Temporal lobe (tissue), 2 donors: ENCODE results near the gene FMO3. TPM values are rescaled to one million over a fixed set of nuclear protein-coding genes. Genes with fewer than 3 reads are reported as not detected.

ENCODE experiments used
- small RNA-seq: library from RNA; depleted of rRNA; stranded (forward); fragments of <200 nt; gene quantifications from one replicate; pipeline ENCODE3, GENCODE V24; 2014; ENCODE audit warnings: low replicate concordance
- total RNA-seq: library from RNA; depleted of rRNA; stranded (reverse); fragments of >200 nt; gene quantifications from one replicate; pipeline ENCODE4 v1.2.3, GENCODE V29; 2014

Gene FMO3
- total RNA-seq, 1 donor from 2014 or later, result 0.49 TPM

Small RNAs within 50 kb of the gene (small RNA-seq; reads per million reads assigned to genes)
- 0.45 reads per million, percentile 43 among the genes with 10 or more reads in this experiment for gene MIR1295A

Other genes starting within 250 kb of the FMO3 start
- not detected for gene MROH9, start 155.4 kb upstream of the FMO3 start, total RNA-seq
- 0.25 TPM for gene FMO2, start 94.4 kb downstream of the FMO3 start, total RNA-seq
- 4.2 TPM for gene FMO1, start 157.6 kb downstream of the FMO3 start, total RNA-seq
- 1.2 TPM for gene FMO4, start 223.3 kb downstream of the FMO3 start, total RNA-seq